Panc1 (cell line): ENCODE measurements around the gene FBXO17. TPM values are rescaled to one million over a fixed set of nuclear protein-coding genes. Genes with fewer than 3 reads are reported as not detected.

Experiments used
- ATAC-seq: fragments of 200-7000 bp; cut with Tn5 transposase; 2 replicates; pipeline ENCODE4 v1.9.1; 2020; ENCODE audit warnings: mild to moderate bottlenecking, moderate library complexity
- BruUV-seq: library from RNA; stranded (reverse); fragments of 400-500 nt; replicated peaks from 2 replicates; lab custom pipeline; 2021; lab: Mats Ljungman, UMichigan
- CTCF ChIA-PET: fragments of 300-600 bp; sonication (Branson Sonifier 250); formaldehyde crosslinking; loops from one replicate; lab custom pipeline; 2022; ENCODE audit warnings: antibody characterized with exemption; lab: Charles Lee
- POLR2A ChIA-PET: fragments of 300-600 bp; sonication (Branson Sonifier 250); formaldehyde crosslinking; loops from one replicate; lab custom pipeline; 2022; ENCODE audit warnings: antibody characterized with exemption; lab: Charles Lee
- DNase-seq: peaks from one replicate; pipeline ENCODE4 v3.0.0-alpha.2; 2010; ENCODE audit warnings: low read depth, low spot score
- H3K27ac ChIP-seq: 2 replicates; pipeline ENCODE4 v1.5.1; 2011; ENCODE audit warnings: mild to moderate bottlenecking, low read length, inconsistent platforms
- H3K27me3 ChIP-seq: fragments of 200-500 bp; sonication (Bioruptor generic); 2 replicates; pipeline ENCODE4 v1.6.0; 2014; ENCODE audit warnings: low read length, inconsistent platforms; ENCODE audit not compliant: control insufficient read depth, insufficient read depth
- H3K36me3 ChIP-seq: fragments of 200-500 bp; sonication (Bioruptor generic); 2 replicates; pipeline ENCODE4 v1.5.1; 2014; ENCODE audit warnings: inconsistent platforms, mild to moderate bottlenecking, low read length, moderate library complexity; ENCODE audit not compliant: control insufficient read depth, insufficient read depth
- H3K4me1 ChIP-seq: 2 replicates; pipeline ENCODE4 v1.5.1; 2011; ENCODE audit warnings: inconsistent platforms, mild to moderate bottlenecking, low read length, moderate library complexity; ENCODE audit not compliant: control insufficient read depth, insufficient read depth
- H3K4me3 ChIP-seq, 2 experiments: 2 replicates each; pipeline ENCODE4 v1.5.1; 2011 to 2012; ENCODE audit warnings: low read depth in 2 of 2, low read length in 2 of 2, mild to moderate bottlenecking in 2 of 2, inconsistent platforms in 1 of 2, moderate library complexity in 1 of 2
- H3K9me3 ChIP-seq: fragments of 200-500 bp; sonication (Bioruptor generic); 2 replicates; pipeline ENCODE4 v1.5.1; 2014; ENCODE audit warnings: low read depth, mild to moderate bottlenecking, inconsistent platforms, low read length, moderate library complexity; ENCODE audit not compliant: control insufficient read depth, insufficient read depth
- POLR2AphosphoS5 ChIP-seq: IDR thresholded peaks from 2 replicates; pipeline ENCODE4 v1.6.1; 2012; ENCODE audit warnings: mild to moderate bottlenecking, low read depth, low read length, moderate library complexity
- TCF7L2 ChIP-seq: IDR thresholded peaks from 2 replicates; pipeline ENCODE4 v1.6.1; 2011; ENCODE audit warnings: mild to moderate bottlenecking, low read depth, low read length, inconsistent platforms
- in situ Hi-C: cut with HindIII; loops from 2 replicates; pipeline ENCODE4 v1.10.0; 2016; ENCODE audit warnings: low sequenced_read_pairs, low pct_unique_long_range_greater_than_20kb
- intact Hi-C: fragments of 100-400 bp; cut with micrococcal nuclease; formaldehyde crosslinking; loops from one replicate; pipeline ENCODE4 v1.10.0; 2022; ENCODE audit not compliant: unreplicated experiment
- total RNA-seq: library from RNA; stranded (reverse); gene quantifications from one replicate; pipeline ENCODE4 v1.2.1, GENCODE V29; 2021; ENCODE audit not compliant: unreplicated experiment
- TF ChIP-seq, protein P1 (sequence below), 2 experiments: IDR thresholded peaks; 2 replicates each; pipeline ENCODE4 v1.6.1; 2011 to 2012; ENCODE audit warnings: low read depth in 2 of 2, control low read depth in 1 of 2, low read length in 1 of 2, mild to moderate bottlenecking in 1 of 2, moderate library complexity in 1 of 2; ENCODE audit not compliant: insufficient read depth in 1 of 2
- TF ChIP-seq, protein P2 (sequence below): fragments of 450-650 bp; IDR thresholded peaks from 2 replicates; pipeline ENCODE4 v1.5.1; 2017; ENCODE audit warnings: mild to moderate bottlenecking

FBXO17 gene
- total RNA-seq, 1 experiment from 2014 or later = 411 TPM

- ATAC-seq = no peak
- DNase-seq = no peak
- Histone ChIP-seq H3K27me3 (no peaks in the 10 kb centered on the region), H3K9me3 (no peaks in the 10 kb centered on the region), H3K36me3 (no peaks in the 10 kb centered on the region), H3K27ac (no peak overlapping the region), H3K4me1 (peaks cover 11% of the 10 kb centered on the region), H3K4me3 (no peak overlapping the region)
- BruUV-seq = no TSS peak
- intact Hi-C loops = no loop called here
- in situ Hi-C loops = no loop called here
- TF ChIP-seq TCF7L2 (no peak), POLR2AphosphoS5 (peak; percentile 73; the same call in 1 of the 2 replicates)
- POLR2A ChIA-PET = interaction anchor here (0.6 to 1.5 kb wide), 5 partner anchors 16 to 223 kb away, joined by 3 to 11 read pairs (median 6); partner anchors contain the start of genes MRPS12 and SARS2
- CTCF ChIA-PET = interaction anchor here (1.3 kb wide), 1 partner anchor 17 kb away, joined by 3 read pairs; the partner anchor contains the start of genes MRPS12 and SARS2
Measured at GRCh38 chr19:38913958-38914357, 61.6 kb downstream of the FBXO17 start.

GRCh38 chr19:38912600-38913514 is 62.7 kb downstream of the FBXO17 start:
- ChIA-PET CTCF (interaction anchor here (0.6 to 0.7 kb wide), 3 partner anchors 16 to 163 kb away, joined by 4 to 9 read pairs (median 5); no protein-coding TSS in a partner anchor), POLR2A (interaction anchor here (0.5 to 0.6 kb wide), 3 partner anchors 16 to 98 kb away, joined by 6 to 9 read pairs (median 8); no protein-coding TSS in a partner anchor)
- no peak overlapping the region for H3K4me3 ChIP-seq

More at GRCh38 chr19:38912600-38913514, 62.7 kb downstream of the FBXO17 start:
- ATAC-seq = peak; percentile 1; the same call in 1 of the 2 replicates
- Histone ChIP-seq H3K9me3 (no peaks in the 10 kb centered on the region), H3K27ac (no peak overlapping the region), H3K36me3 (no peaks in the 10 kb centered on the region), H3K4me1 (peaks cover 3% of the 10 kb centered on the region), H3K27me3 (no peaks in the 10 kb centered on the region)
- DNase-seq = no peak
- TF ChIP-seq, protein P1, sequence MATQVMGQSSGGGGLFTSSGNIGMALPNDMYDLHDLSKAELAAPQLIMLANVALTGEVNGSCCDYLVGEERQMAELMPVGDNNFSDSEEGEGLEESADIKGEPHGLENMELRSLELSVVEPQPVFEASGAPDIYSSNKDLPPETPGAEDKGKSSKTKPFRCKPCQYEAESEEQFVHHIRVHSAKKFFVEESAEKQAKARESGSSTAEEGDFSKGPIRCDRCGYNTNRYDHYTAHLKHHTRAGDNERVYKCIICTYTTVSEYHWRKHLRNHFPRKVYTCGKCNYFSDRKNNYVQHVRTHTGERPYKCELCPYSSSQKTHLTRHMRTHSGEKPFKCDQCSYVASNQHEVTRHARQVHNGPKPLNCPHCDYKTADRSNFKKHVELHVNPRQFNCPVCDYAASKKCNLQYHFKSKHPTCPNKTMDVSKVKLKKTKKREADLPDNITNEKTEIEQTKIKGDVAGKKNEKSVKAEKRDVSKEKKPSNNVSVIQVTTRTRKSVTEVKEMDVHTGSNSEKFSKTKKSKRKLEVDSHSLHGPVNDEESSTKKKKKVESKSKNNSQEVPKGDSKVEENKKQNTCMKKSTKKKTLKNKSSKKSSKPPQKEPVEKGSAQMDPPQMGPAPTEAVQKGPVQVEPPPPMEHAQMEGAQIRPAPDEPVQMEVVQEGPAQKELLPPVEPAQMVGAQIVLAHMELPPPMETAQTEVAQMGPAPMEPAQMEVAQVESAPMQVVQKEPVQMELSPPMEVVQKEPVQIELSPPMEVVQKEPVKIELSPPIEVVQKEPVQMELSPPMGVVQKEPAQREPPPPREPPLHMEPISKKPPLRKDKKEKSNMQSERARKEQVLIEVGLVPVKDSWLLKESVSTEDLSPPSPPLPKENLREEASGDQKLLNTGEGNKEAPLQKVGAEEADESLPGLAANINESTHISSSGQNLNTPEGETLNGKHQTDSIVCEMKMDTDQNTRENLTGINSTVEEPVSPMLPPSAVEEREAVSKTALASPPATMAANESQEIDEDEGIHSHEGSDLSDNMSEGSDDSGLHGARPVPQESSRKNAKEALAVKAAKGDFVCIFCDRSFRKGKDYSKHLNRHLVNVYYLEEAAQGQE (IDR thresholded peaks at IDR 0.05; ENCODE audit: insufficient read depth in 1 of 2, low read depth in 2 of 2, low read length in 1 of 2) = 0 out of 4 replicates have a peak, but pooled peaks of 1 of the 2 experiments have one; percentile 13
- TF ChIP-seq, protein P2, sequence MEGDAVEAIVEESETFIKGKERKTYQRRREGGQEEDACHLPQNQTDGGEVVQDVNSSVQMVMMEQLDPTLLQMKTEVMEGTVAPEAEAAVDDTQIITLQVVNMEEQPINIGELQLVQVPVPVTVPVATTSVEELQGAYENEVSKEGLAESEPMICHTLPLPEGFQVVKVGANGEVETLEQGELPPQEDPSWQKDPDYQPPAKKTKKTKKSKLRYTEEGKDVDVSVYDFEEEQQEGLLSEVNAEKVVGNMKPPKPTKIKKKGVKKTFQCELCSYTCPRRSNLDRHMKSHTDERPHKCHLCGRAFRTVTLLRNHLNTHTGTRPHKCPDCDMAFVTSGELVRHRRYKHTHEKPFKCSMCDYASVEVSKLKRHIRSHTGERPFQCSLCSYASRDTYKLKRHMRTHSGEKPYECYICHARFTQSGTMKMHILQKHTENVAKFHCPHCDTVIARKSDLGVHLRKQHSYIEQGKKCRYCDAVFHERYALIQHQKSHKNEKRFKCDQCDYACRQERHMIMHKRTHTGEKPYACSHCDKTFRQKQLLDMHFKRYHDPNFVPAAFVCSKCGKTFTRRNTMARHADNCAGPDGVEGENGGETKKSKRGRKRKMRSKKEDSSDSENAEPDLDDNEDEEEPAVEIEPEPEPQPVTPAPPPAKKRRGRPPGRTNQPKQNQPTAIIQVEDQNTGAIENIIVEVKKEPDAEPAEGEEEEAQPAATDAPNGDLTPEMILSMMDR = no peak
- no TSS peak for BruUV-seq
- intact Hi-C loops = no loop called here
- in situ Hi-C loops = no loop called here
